Lower lobe of right lung (tissue), 2 donors: ENCODE measurements around the gene PHF2. TPM values are rescaled to one million over a fixed set of nuclear protein-coding genes. Genes with fewer than 3 reads are reported as not detected.

Source experiments
- ATAC-seq, 2 donors: fragments of 200-7000 bp; cut with Tn5 transposase; one replicate each; pipeline ENCODE4 v1.9.1; 2020 to 2022; ENCODE audit warnings: mild to moderate bottlenecking in 2 of 2, moderate library complexity in 2 of 2
- DNase-seq: peaks from one replicate; pipeline ENCODE4 v3.0.0-alpha.2; 2020
- H3K27ac ChIP-seq: fragments of 200-600 bp; one replicate; pipeline ENCODE4 v1.8.0; 2022
- H3K27me3 ChIP-seq: fragments of 200-600 bp; one replicate; pipeline ENCODE4 v1.8.0; 2022; ENCODE audit warnings: low read depth
- H3K36me3 ChIP-seq: fragments of 200-600 bp; one replicate; pipeline ENCODE4 v1.8.0; 2022; ENCODE audit warnings: mild to moderate bottlenecking
- H3K4me1 ChIP-seq: fragments of 200-600 bp; one replicate; pipeline ENCODE4 v1.8.0; 2022
- H3K4me3 ChIP-seq: fragments of 200-600 bp; one replicate; pipeline ENCODE4 v1.8.0; 2022; ENCODE audit warnings: mild to moderate bottlenecking
- H3K9me3 ChIP-seq: fragments of 200-600 bp; one replicate; pipeline ENCODE4 v1.8.0; 2022
- intact Hi-C: fragments of 100-400 bp; cut with DNase I; formaldehyde crosslinking; loops from one replicate; pipeline ENCODE4 v1.11.0; 2022
- total RNA-seq: library from RNA; stranded (reverse); fragmentation: NEBNext Ultra II Directional; extraction: Animal tissue kit (Norgen Biotek cat#: 25700); gene quantifications from one replicate; pipeline ENCODE4 v1.2.1, GENCODE V29; 2021
- TF ChIP-seq, protein P1 (sequence below): fragments of 200-600 bp; IDR thresholded peaks from one replicate; pipeline ENCODE4 v1.8.0; 2022; ENCODE audit warnings: antibody characterized with exemption, mild to moderate bottlenecking
- donor health status: DM: no; HTN: yes; CAD: no; lungs with severe emphysema.

The PHF2 gene
- total RNA-seq, 1 donor from 2014 or later: 39.1 TPM

DNA sequence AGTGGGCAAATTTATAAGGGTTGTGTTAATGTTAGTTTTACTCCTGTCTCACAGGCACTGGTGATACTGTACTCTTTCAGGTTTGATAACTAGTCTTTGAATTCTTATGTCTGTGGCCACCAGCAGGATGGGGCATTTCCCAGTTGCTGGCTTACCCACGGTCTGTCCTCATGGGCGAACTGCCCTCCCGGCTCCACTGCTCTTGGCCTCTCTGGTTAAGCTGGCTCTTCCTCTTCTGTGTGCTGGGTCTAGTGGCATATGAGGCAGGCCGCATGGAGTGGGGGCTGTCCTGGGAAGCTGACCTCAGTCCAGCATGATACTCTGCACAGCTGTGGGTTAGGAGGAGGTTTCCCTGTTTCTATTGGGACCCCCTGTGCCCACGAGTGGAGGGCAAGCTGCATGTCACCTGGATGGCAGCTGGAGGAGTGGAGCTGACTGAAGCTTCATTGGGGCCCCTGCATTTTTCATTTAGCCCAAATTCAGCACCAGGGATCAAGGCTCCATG is 19.5 kb downstream of the PHF2 start:
- no peaks in the 10 kb centered on the region for H3K36me3 ChIP-seq
- ATAC-seq (no peak), DNase-seq (no peak)
- TF ChIP-seq, protein P1, sequence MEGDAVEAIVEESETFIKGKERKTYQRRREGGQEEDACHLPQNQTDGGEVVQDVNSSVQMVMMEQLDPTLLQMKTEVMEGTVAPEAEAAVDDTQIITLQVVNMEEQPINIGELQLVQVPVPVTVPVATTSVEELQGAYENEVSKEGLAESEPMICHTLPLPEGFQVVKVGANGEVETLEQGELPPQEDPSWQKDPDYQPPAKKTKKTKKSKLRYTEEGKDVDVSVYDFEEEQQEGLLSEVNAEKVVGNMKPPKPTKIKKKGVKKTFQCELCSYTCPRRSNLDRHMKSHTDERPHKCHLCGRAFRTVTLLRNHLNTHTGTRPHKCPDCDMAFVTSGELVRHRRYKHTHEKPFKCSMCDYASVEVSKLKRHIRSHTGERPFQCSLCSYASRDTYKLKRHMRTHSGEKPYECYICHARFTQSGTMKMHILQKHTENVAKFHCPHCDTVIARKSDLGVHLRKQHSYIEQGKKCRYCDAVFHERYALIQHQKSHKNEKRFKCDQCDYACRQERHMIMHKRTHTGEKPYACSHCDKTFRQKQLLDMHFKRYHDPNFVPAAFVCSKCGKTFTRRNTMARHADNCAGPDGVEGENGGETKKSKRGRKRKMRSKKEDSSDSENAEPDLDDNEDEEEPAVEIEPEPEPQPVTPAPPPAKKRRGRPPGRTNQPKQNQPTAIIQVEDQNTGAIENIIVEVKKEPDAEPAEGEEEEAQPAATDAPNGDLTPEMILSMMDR: no peak
- H3K27me3 ChIP-seq: no peaks in the 10 kb centered on the region
- intact Hi-C loops: no loop called here
- H3K27ac ChIP-seq: no peak overlapping the region
- no peak overlapping the region for H3K4me3 ChIP-seq
- no peaks in the 10 kb centered on the region for H3K9me3 ChIP-seq
- peaks cover 63% of the 10 kb centered on the region for H3K4me1 ChIP-seq

DNA sequence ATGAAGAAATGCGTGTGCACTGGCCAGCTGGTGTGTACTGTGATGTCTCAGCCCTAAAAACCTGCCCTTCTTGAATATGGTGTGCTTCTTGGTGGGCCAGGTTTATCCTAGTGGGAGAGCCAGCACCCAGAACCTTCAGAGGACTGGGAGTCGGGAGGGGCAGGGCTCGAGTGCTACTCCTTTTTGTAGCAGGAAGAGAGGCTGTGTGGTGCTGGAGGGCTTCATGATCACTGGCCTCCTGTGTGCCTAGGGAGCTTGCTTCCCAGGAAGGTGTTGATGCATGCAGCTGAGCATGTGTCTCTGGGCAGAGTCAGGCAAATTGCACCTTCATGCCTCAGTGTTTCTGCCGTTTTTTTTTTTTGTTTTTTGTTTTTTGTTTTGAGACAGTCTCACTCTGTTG is 20.0 kb downstream of the PHF2 start:
- ATAC-seq: no peak
- no peak overlapping the region for H3K4me3 ChIP-seq
- no peak for DNase-seq
- no peak overlapping the region for H3K27ac ChIP-seq
- intact Hi-C loops: no loop called here
- H3K27me3 ChIP-seq: no peaks in the 10 kb centered on the region
- TF ChIP-seq, protein P1: no peak
- H3K4me1 ChIP-seq: peaks cover 65% of the 10 kb centered on the region
- no peaks in the 10 kb centered on the region for H3K9me3 ChIP-seq
- no peaks in the 10 kb centered on the region for H3K36me3 ChIP-seq

DNA sequence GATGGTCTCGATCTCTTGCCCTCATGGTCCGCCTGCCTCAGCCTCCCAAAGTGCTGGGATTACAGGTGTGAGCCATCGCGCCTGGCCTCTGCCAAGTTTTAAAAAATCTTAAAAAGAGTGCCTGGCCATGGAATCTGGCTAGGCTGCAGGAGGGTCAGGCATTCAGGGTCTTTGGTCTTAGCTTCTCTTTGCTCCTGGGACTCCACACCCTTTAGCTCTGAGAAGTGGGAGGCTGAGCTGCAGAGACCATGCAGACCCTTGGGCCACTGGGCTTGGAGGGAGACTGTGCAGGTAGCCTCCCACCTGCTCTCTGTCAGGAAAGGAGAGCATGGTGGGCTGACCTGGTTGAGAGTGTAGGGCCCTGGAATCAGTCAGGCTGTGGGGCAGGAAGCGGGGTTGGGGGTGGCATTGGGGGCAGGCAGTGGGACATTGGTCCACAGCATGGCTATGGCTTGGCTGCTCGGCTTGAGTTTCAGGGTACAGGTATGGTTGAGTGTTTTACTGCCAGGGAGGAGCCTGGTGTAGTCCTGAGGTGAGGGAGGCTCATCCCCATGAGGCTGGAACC is 20.8 kb downstream of the PHF2 start:
- intact Hi-C loops: no loop called here
- peaks cover 58% of the 10 kb centered on the region for H3K4me1 ChIP-seq
- H3K36me3 ChIP-seq: no peaks in the 10 kb centered on the region
- H3K27ac ChIP-seq: no peak overlapping the region
- H3K9me3 ChIP-seq: no peaks in the 10 kb centered on the region
- DNase-seq (no peak), ATAC-seq (no peak)
- H3K27me3 ChIP-seq: no peaks in the 10 kb centered on the region
- TF ChIP-seq, protein P1: no peak
- H3K4me3 ChIP-seq: no peak overlapping the region

DNA sequence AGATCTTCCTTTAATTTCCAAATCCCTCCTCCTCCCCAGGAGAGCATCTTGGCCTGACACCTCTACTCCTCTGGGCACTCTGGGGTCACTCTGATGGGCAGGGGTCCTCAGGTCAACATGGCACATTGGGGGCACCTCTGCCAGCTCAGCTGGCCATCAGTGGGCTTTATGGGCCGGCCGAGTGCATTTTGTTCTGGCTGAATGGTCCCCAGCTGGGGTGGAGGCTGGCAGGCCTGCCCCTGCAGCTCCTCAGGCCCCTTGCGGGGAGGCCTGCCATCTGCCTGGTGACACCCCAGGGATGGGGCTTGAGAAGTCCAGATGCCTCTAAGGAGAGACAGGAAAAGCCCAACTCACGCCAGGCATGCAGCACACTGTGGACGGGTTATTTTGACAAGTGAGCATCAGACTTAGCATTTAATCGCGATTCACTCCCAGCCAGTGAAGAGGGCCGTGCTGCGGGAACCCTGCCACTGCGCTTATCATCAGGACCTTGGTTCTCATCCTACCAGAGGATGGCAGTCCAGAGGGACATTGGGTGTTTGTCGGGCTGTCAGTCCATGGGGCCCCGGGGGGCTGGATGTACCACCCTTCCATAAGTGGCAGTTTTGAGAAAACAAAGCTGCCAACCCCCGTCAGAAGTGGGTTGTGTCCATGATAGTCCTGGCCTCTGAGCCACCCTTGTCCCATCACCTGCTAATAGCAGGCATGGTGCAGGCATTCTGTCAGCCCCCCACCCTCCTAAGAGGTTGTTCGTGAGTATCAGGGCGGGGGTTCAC is 21.7 kb downstream of the PHF2 start:
- TF ChIP-seq, protein P1: no peak
- Histone ChIP-seq H3K9me3 (no peaks in the 10 kb centered on the region), H3K27ac (peak overlapping the region; percentile 11), H3K36me3 (no peaks in the 10 kb centered on the region), H3K27me3 (no peaks in the 10 kb centered on the region), H3K4me3 (no peak overlapping the region), H3K4me1 (peaks cover 51% of the 10 kb centered on the region)
- ATAC-seq (no peak), DNase-seq (no peak)
- intact Hi-C loops: no loop called here

DNA sequence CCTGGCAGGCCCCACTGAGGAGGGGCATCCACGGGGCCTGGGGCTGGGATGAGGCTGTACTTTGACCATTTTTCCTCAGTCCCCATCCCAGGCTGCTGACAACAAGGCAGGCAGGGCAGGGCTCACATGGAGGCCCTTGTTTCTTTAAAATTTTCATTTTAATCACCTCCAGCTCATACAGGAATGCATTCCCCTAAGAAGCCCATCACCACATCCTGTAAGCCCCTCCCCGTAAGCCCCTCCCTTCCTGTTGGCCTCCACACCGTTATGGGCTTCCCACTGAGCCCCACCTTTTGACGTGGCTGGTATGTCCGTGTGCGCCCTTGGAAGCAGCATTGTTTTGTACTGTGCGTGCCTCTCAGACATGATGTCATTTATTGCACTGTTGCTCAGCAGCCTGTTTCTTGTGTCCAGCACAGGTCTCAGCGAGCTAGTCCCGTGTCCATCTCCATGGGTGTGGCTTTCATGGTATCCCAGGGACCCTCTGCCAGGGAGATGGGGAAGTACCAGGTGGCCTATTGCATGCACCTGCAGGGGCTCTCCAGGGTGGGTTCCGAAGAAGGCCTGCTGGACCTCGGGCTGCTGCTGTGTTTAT is 22.4 kb downstream of the PHF2 start:
- H3K9me3 ChIP-seq: no peaks in the 10 kb centered on the region
- H3K4me3 ChIP-seq: no peak overlapping the region
- H3K36me3 ChIP-seq: no peaks in the 10 kb centered on the region
- intact Hi-C loops: no loop called here
- ATAC-seq (no peak), DNase-seq (no peak)
- TF ChIP-seq, protein P1: no peak
- H3K27ac ChIP-seq: peak overlapping the region; percentile 41
- H3K4me1 ChIP-seq: peaks cover 44% of the 10 kb centered on the region
- H3K27me3 ChIP-seq: no peaks in the 10 kb centered on the region
